ENCODE measurements around the gene SLC1A7.

Gene SLC1A7

DNA sequence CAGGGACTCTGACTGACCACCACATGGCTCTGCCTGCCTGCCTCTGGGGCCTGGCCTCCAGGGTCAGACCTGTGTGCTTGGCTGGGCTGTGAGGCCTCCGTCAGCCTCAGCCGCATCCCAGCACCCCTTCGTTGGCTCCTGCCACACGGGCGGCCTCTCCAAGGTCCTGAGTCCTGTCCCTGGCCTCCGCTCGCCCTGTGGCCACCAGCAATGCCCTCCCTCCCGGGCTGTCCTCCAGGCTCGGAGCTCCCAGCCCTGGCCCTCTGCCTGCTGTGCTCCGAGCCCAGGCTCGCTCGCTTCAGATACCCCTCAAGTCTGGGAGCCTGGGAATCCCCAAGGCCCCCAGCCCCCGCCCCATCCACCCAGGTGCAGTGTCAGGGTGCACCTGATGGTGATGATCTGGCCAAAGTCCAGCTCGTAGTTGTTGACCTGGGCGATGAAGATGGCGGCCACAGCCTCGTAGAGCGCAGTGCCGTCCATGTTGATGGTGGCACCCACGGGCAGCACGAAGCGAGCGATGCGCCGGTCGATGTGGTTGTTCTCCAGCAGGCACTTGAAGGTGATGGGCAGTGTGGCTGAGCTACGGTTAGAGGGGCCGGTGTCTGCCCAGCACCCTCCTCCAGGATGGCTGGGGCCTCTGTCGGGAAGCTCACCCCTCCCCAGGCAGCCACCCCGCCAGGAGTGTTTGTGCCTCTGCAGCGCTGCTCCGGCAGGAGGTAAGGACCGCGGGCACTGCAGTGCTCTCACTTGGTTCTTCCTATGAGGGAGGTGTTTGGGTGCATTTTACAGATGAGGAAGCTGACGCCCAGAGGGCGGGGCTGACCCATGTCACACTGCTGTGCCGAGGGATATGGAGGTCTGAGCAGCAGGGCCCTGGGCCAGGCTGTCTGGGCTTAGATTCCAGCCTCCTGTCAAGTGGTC is 52.0 kb downstream of the SLC1A7 start:
- DNase-seq: no peak

DNA sequence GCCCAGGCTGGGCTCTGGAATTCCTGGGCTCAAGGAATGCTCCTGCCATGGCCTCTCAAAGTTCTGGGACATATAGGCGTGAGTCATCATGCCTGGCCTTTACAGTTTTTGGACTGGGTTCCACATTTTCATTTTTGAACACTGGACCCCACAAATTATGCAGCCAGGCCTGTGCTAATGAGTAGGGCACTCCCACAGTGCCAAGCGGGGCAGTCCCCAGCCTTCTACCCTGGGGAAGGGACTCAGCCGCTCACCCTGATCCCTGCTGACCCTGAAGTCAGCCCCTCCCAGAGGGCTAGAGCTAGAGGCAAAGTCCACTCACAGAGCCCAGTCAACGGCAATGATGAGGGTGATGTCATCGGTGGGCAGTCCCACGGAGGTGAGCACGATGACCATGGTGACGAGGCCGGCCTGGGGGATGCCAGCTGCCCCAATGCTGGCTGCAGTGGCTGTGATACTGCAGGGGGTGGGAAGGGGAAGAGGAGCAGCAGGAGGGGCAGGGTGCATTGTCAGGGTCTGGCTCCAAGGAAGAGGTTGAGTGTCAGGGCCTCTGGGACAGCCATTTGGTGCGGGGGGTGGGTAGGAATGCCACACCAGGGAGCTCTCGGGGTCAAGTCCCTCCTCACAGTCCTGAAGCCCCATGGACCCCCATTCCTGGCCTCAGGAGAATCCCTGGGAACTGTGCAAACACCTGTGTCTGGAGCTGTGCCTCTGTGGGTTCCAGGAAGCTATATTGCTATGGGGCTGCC is 52.8 kb downstream of the SLC1A7 start:
- no peak for DNase-seq

DNA sequence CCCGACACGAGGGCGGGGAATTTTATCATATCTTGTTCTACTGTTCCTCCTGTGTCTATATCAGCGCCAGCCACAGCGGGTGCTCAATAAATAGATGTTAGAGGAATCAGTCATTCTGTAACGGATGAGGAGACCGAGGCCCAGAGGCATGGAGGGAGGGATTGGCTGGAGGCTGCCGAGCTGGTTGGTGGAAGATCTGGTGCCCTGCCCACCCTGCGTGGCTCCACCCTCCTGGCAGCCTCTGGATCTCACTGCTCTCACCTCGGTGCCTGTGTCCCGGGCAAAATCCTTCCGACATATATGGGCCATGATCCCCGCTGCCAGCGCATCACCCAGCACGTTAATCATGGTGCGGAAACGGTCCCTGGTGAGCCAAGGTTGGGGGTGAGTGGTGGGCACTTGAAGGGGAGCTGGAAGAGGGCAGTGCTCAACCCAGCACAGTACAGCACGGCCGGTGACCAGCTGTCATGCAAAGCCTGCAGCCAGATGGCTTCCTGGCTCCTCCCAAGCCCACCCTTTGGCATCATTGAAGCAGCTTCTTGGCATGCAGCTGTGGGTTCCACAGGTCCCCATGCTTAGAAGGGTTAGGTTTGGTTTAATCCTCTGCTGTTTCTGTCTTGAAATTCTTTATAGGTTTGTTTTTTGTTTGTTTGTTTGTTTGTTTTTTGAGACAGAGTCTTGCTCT is 53.7 kb downstream of the SLC1A7 start:
- DNase-seq: no peak

DNA sequence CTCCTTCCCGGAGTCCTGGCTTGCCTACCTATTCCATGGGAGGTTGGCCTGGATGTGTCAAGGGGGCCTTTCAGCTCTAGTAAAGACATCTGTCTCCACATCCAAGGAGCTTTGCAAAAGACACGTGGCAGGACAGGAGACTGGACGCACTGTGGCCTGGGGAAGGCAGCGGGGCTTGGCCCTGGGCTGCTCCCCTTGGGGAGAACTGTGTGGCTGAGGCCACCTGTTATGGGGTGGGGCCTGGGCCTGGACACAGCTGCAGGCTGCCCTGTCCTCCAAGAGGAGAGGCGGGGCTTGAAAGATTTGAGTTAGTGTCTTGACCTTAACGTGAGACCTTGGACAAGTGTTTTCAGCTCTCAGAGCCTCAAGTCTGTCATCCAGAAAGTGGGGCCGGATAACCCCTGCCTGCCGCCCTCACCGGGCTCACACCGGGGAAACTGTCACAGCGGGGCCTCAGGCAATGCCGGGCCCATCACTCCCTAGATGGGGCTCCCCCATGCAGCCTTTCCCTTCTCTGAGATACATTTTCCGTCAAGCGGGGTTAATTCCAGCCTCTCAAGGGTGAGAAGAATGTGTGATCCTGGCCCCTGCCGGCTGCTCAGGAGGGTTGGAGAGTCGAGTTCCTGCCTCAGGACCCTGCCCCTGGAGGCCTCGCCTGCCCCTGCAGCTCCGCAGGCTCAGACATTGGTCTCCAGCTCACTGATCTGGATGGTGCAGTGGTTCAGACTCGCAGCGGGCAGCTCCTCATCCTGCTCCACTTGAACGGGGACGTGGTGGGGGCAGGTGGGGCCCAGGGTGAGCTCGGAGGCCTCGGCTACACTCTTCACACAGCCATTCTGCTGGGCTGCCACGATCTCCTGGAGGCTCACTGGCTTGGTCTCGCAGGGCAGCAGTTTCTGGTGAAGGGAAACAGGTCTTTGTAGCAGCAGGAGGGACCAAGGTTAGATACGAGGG is 54.8 kb downstream of the SLC1A7 start:
- DNase-seq: no peak

DNA sequence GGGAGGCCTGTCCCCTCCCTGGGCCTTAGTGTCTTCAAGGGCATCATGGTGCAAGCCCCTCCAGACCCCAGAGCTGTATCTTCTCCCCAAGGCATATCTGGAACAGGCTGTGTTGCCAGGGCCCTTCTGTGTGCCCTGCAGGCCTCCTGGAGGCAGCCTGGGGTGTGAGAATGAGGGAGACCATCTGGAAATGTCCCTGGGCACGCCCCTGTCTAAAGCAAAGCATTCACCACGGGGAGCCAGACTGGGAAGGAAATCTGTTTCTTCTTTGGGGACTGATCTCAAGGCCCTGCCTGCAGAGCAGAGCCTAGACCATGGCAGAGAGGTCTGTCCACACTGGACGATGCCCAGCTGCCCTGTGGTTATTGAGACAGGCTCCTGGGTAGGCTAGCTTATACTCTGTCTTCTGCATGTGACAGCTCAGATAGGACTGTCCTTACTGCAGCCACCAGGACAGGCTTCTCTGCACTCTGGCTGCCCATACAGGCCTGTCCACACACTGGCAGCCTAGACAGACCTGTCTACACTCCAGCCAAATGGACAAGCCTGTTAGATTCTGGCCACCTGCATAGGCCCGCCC is 55.9 kb downstream of the SLC1A7 start:
- DNase-seq: no peak

DNA sequence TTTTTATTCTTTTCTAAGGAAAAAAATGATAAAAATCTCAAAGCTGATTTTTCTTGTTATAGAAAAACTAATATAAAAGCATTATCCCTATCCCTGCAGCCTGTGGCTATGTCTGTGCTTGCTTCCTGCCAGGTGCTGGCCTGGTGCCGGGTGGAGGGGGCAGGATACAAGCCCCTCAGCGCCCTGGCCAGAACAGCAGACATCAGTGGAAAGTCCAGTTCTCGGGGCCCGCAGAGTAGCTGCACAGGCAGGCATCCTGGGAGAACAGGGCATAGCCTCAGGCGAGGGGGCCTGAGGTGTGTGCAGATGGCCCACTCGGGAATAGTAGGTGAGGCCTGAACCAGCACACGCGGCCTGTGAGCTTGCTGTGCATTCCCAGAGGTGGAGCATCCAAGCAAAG is 57.0 kb downstream of the SLC1A7 start:
- no peak for DNase-seq

DNA sequence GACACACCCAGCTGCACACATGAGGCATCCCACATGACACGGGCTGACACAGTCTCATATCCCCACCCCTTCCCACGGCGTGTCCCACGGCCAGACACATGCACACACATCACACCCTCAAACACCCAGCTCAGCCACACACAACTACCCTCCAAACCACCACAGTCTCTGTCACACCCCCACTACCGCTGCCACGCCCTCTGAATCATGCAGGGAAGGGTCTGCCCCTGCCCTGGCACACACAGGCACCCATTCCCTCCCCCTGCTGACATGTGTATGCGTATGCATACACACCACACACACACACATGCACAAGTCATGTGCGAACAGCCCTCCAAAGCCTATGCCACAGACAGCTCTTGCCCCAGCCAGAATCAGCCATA is 57.9 kb downstream of the SLC1A7 start:
- DNase-seq: no peak

DNA sequence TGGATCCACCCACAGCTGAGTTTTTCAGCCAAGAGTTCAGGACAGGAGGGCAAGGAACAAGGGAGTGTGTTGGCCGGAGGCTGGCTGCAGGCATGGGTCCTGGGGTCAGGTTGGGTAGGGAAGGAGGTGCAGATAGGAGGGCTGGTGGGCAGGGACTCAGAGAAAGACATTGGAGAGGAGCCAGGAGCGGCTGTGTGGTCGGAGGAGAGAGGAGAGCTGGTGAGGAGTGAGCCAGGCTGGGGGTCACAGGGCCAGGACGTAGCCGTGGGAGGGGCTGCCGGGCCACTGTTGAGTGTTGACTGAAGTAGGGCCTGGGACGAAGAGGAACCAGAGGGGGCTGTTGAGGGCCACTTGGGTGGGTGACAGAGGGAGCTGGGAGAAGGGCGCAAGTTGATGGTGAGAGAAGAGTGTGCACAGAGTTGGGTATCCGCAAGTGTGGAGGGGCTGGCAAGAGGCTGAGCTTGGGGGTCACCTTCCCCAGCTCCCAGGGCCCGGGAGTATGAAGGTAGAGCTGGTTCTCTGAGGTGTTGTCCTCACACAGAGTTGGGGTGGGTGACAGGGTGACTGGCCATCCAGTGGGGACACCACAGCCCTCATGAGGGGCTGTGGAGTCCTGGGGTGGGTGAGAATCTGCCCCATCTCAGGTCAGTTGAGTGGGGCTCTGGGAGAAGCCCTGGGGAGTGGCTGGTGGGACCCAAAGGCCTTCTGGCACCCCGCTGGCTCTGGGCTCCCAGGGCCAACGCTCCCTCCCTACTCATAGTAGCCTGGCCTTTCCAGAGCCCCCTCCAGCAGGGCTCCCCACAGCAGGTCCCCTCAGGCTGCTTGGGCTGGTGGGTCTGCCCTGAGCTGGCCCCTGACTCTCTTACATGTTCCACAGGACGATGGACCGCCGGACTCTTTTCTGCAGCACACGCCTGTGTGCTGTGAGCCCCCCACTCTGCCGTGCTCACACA is 58.5 kb downstream of the SLC1A7 start:
- DNase-seq: no peak

DNA sequence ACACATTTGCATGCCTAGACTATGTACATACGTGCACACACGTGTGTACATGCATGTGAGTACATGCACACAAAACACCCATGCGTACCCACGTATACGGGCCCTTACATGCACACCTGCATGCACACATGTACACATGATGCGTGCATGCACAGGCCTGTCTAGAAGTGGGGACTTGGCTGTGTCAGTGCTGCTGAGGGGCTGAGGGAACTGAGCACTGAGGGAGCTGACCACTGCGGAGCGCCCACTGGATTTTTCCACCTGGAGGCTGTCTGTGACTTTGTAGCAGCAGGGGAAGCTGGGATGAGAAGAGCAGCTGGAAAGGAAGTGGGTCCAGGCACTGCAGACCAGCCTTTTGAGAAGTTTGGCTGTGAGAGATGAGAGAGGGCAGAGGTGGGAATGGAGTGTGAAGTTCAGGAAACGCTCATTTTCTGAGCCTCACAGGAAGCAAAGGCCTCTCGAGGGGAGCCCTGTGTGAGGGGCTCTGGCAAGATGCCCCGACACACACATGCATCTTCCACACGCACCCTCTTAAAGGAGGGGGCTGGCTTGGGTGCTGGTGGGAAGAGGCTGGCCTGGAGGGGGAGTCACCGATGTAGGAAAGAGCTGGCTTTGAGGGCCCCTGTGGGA is 59.5 kb downstream of the SLC1A7 start:
- DNase-seq: no peak

DNA sequence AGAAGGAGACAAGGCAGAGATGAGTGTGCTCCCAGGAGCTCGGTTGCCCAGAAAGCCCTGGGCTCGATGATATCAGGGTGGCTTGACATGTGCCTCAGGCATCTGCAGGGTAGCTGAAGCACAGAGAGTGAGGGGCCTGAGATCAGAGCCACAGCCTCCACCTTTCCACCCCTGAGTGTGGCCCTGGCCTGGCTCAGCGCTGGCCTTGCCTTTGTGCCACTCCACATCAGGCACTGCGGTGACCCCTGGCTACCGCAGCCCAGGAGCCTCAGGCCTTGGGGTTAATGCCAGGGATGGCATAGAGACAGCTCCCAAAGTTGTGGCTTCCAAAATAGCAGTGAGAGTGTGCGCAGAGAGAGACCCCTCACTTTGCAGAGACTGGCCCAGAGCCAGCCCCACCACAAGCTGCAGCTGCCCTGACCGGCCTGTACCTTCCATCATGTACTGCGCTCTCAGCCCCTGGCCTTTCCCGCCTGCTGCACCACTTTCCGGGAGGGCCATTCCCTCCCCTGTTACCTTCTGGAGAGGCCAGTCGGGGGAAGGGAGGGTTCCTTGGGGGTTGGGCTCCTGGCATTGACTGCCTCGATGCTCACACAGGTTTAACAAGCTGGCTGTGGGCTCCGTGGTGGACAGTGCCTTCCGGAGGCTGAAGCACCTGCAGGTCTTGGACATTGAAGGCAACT is 60.9 kb downstream of the SLC1A7 start:
- no peak for DNase-seq

DNA sequence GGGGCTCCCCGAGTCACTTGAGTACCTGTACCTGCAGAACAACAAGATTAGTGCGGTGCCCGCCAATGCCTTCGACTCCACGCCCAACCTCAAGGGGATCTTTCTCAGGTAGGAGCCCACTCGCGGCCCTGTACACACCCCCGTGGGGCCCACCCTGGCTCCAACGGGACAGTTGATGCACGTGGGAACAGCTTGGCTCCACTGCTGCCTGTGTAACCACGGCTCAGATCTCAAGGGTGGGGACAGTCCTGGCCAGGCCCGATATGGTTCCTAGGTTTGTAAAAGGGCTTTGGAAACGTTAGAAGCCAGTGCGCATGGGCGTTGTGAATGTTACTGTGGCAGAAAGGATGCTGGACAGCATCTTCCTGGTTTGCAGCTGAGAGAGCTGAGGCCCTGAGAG is 61.7 kb downstream of the SLC1A7 start:
- DNase-seq: no peak

DNA sequence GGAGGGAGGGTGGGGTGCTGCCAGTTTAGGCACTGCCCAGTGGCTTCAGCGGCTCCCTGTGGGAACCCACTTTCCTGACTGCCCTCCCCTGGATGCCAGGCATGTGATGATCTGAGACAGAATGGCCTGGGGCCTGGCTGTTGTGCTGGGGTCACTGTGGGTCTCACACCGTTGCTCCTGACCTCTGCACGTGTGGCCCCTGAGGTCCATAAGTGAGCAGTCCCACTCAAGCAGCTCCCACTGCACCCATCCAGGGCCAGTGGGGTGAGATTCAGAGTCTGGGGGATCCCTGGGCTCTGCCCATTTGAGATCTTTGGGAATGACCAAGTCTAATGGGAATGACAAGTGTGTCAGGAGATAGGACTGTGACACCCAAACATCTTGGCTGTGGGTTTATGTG is 62.4 kb downstream of the SLC1A7 start:
- no peak for DNase-seq

DNA sequence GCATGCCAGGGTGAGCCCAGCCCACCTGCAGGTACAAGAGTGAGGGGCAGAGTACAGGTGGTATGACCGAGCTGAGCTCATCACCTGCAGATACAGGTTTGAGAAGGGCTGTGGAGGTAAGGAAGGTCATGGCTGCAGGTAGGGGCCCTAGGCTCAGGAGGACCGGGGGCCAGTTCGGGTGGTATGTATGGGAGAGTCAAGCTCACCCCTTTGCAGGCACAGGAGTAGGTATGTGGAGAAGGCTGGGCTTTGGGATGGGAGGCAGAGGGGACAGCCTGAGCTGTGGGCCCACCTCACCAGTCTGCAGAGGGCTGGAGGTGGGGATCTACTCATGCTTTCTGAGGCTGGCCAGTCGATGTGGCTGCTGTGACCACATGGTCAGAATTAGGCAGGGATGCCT is 63.2 kb downstream of the SLC1A7 start:
- DNase-seq: no peak

DNA sequence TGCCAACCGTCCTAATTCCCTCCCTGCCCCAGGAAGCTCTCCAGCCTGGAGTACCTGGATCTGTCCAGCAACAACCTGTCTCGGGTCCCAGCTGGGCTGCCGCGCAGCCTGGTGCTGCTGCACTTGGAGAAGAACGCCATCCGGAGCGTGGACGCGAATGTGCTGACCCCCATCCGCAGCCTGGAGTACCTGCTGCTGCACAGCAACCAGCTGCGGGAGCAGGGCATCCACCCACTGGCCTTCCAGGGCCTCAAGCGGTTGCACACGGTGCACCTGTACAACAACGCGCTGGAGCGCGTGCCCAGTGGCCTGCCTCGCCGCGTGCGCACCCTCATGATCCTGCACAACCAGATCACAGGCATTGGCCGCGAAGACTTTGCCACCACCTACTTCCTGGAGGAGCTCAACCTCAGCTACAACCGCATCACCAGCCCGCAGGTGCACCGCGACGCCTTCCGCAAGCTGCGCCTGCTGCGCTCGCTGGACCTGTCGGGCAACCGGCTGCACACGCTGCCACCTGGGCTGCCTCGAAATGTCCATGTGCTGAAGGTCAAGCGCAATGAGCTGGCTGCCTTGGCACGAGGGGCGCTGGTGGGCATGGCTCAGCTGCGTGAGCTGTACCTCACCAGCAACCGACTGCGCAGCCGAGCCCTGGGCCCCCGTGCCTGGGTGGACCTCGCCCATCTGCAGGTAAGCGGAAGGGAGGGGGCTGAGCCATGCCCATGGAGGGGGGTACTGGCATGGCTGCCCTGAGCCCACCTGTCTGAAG is 63.9 kb downstream of the SLC1A7 start:
- no peak for DNase-seq

DNA sequence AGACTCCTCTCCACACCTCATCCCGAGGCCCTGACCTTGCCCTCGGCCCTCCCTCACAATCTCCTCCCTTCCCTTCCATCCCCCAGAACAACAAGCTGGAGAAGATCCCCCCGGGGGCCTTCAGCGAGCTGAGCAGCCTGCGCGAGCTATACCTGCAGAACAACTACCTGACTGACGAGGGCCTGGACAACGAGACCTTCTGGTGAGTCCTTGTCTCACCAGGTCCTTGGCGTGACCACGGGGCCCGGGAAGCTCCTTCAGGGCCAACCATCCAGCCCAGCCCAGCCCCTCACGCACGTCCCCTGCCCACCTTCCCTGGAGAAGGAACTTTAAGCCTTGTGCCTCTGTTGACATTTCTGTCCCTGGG is 64.9 kb downstream of the SLC1A7 start:
- DNase-seq: no peak

DNA sequence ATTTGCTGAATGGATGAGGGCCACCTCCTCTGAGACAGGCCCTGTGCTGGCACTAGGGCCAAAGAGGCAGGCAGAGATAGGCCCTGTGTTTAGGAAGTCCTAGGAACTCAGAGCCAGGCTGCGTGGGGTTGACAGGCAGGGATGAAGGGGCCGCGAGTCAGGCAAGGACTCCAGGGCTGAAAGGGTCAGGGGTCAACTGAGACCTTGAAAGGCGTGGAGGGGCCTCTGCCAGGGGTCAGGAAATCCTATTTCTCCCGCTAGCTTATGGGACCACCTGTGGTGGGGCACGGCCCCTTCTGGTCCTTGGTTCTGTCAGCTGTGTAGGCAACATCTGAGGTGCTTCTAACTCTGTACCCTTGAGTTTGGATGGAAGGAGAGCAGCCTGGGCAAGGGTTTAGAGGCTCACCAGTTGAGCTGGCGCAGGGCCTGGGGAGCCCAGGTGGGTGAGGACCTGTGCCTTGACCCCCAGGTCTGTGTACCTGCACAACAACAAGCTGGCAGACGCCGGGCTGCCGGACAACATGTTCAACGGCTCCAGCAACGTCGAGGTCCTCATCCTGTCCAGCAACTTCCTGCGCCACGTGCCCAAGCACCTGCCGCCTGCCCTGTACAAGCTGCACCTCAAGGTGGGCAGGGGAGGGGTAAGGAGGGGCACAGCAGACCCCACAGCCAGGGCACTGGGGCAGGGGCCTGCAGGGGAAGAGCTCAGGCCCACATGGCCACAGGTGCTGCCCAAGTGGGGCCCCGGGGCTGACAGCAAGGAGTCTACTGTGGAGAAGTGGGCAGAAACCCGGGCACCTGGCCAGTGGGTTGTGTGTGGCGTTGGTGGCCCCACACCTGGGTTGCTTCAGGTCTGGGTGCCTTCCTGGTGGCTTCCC is 65.5 kb downstream of the SLC1A7 start:
- DNase-seq: no peak

DNA sequence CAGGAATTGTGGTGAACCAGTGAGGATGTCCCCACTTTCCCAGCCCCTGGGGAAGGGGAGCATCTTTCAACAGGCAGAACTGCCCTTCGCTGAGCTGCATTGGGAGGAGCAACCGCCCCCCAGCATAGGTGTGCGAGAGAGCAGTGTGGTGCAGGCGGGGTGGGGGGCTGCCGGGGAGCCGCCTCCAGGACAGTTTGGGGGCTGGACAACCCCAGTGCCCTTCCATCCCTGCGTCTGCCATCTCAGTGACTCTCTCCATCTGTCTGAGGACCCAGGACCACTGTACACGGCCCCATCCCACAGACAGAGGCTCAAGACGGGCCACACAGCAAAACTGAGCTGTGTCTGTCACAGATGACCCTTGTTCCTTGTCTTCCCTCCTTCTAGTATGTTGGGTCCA is 66.3 kb downstream of the SLC1A7 start:
- DNase-seq: no peak

DNA sequence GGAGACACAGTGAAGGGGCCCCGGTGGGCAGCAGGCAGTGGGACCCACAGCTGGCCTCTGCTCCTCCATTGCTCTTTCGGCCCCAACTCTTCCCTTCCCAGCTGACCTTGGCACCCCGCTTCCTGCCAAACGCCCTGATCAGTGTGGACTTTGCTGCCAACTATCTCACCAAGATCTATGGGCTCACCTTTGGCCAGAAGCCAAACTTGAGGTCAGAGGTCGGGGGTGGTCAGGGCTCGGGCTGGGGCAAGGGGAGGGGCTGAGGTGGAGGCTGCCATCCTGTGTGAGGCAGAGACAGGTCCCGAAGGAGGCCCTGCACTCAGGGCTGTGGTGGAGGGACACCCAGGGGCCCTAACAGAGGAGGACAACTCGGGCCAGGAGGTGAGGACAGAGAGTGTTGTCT is 66.7 kb downstream of the SLC1A7 start:
- DNase-seq: no peak

Data from NCI-H2081 (cell line).